ENCODE measurements around the gene PSORS1C1. TPM values are rescaled to one million over a fixed set of nuclear protein-coding genes. Genes with fewer than 3 reads are reported as not detected.

Gene PSORS1C1
- total and polyA plus RNA-seq, 4 experiments from 2014 or later: 0.60 TPM; not detected in 3

DNA sequence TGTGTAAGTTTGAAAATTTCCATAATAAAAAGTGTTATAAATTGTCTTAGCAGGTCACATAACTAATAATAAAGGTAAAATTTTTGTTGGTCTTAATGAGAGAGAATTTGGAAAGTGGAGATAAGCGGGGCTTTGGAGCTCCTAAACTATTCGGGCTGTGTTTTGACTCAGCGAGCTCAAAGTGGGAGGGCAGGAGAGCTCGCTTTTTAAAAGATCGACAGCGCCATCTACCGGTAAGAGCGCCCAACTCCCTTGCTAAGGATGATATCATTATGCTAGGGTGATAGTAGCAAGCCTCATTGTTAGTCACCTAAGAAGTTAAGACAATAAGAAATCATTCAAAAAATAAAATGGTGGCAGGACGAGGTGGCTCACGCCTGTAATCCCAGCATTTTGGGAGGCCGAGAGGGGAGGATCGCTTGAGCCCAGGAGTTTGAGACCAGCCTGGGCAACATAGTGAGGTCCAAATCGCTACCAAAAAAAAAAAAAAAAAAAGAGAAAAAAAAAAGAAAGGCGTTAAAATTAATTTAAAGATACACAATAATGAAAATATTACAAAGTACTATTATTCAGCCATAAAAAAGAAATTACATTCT, 27.0 kb upstream of the PSORS1C1 start:
- Mint-ChIP-seq H3K4me1 (peaks cover 11 to 24% (median 18%) of the 10 kb centered on the region in 4 donors), H3K27ac (peak overlapping the region in 4 of 7 donors; percentile 32 to 58 (median 44)), H3K36me3 (no peaks in the 10 kb centered on the region), H3K27me3 (peaks cover 0 to 4% of the 10 kb centered on the region in 2 donors), H3K4me3 (peak overlapping the region in 1 of 8 donors; percentile 44), H3K9me3 (no peaks in the 10 kb centered on the region)
- Histone ChIP-seq H3K27me3 (ENCODE audit: insufficient read depth, low read length) (no peaks in the 10 kb centered on the region), H3K4me3 (ENCODE audit: low read length in 2 of 2) (no peak overlapping the region), H3K4me1 (ENCODE audit: insufficient read depth, low read length) (peaks cover 16% of the 10 kb centered on the region), H3K36me3 (ENCODE audit: insufficient read depth, low read length) (no peaks in the 10 kb centered on the region), H3K9me3 (ENCODE audit: control insufficient read depth in 1 of 2, low read length in 2 of 2) (no peaks in the 10 kb centered on the region), H3K27ac (ENCODE audit: low read depth, low read length) (no peak overlapping the region)
- intact Hi-C loops (cut with micrococcal nuclease): loop anchor here (1.0 to 10.0 kb wide), 9 partner anchors 18 to 633 kb away; partner anchors contain the start of genes IER3 and PSORS1C1
- ChIA-PET POLR2A (ENCODE audit: partially characterized antibody) (interaction anchor here (0.6 to 1.8 kb wide), 6 partner anchors 26 to 365 kb away, joined by 3 to 5 read pairs (median 4); partner anchors contain the start of genes PSORS1C1 and VARS2), CTCF (ENCODE audit: partially characterized antibody) (interaction anchor here (0.6 to 7.3 kb wide), 49 partner anchors 9 to 555 kb away, joined by 3 to 62 read pairs (median 5); partner anchors contain the start of genes C6orf15, CDSN, IER3 and PSORS1C1)
- DNase-seq: peak; percentile 75 to 86 (median 82)

DNA sequence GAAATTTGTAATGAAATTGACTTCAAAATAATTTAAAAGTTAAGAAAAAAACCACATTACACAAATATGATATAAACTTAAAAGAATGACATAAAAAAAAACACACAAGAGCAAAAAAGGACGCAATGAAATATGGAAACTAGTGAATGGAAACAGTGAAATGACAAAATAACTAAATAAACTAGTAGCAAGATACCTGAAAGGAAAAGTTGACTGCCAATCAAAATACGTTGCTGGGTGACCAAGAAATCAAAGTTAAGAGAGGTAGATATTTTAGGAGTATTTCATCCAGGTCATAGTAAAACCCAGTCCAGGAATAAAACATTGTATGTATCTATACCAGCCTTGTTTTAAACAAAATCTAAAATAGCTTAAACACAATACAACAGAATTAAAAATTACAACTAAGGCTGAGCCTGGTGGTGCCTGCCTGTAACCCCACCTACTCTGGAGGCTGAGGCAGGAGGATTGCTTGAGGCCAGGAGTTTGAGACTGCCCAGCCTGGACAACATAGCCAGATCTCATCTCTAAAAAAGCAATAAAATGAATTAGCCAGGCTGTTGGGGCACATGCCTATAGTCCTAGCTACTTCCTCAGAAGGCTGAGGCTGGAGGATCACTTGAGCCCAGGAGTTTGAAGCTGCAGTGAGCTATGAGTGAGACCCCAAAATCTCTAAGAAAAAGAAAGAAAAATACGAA, 24.2 kb upstream of the PSORS1C1 start:
- Mint-ChIP-seq H3K27me3 (peaks cover 0 to 4% of the 10 kb centered on the region in 2 donors), H3K27ac (peak overlapping the region in 2 of 7 donors; percentile 22 to 64), H3K4me1 (peaks cover 27 to 45% (median 36%) of the 10 kb centered on the region in 4 donors), H3K9me3 (no peaks in the 10 kb centered on the region), H3K4me3 (no peak overlapping the region), H3K36me3 (no peaks in the 10 kb centered on the region)
- Histone ChIP-seq H3K27ac (ENCODE audit: low read depth, low read length) (no peak overlapping the region), H3K27me3 (ENCODE audit: insufficient read depth, low read length) (no peaks in the 10 kb centered on the region), H3K36me3 (ENCODE audit: insufficient read depth, low read length) (no peaks in the 10 kb centered on the region), H3K9me3 (ENCODE audit: control insufficient read depth in 1 of 2, low read length in 2 of 2) (no peaks in the 10 kb centered on the region), H3K4me3 (ENCODE audit: low read length in 2 of 2) (no peak overlapping the region), H3K4me1 (ENCODE audit: insufficient read depth, low read length) (peaks cover 40% of the 10 kb centered on the region)
- intact Hi-C loops (cut with micrococcal nuclease): no loop called here
- CTCF ChIA-PET (ENCODE audit: partially characterized antibody): interaction anchor here (1.1 to 2.9 kb wide), 7 partner anchors 11 to 359 kb away, joined by 3 to 20 read pairs (median 4); partner anchors contain the start of gene PSORS1C1
- POLR2A ChIA-PET (ENCODE audit: partially characterized antibody): interaction anchor here (1.1 to 1.2 kb wide), 2 partner anchors 10 to 24 kb away, joined by 3 read pairs; partner anchors contain the start of gene PSORS1C1
- no peak for DNase-seq

DNA sequence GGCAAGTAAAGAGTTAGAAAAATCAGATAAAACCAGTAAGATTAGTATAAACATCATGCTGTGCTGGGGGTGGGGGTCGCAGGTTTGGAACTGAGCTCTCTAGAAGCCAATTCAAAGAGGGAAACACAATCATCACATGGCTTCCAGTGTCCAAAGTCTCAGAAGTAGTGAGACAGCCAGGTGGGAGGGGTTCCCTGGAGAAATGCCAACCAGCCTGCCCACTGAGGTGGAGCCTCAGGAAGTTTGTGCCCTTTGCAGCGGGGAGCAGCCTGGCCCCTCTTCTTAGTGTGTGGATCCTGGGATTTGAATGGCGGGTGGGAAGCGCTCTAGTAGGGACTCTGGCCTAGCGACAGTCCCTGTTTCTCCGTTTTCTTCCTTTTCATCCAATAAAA, 23.6 kb upstream of the PSORS1C1 start:
- POLR2A ChIA-PET (ENCODE audit: partially characterized antibody): interaction anchor here (1.1 kb wide), 1 partner anchor 11 kb away, joined by 3 read pairs; no protein-coding TSS in a partner anchor

DNA sequence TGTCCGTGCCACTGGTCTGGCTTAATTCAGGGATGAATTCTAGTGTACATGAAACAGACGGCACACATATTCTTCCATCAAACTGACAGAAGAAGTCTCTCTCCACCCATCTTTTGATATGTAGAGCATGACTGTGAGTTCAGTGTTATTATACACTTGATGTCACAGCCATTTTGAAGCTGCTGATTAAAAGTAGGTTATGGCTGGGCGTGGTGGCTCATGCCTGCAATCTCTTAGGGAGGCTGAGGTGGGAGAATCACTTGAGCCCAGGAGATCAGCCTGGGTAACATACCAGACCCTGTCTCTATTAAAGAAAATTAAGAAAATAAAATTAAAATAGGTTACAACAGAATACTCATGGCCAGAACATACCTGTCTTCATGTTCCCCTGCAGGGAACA, 22.9 kb upstream of the PSORS1C1 start:
- POLR2A ChIA-PET (ENCODE audit: partially characterized antibody): interaction anchor here (1.1 to 2.9 kb wide), 3 partner anchors 12 to 105 kb away, joined by 3 to 11 read pairs (median 3); partner anchors contain the start of gene PSORS1C1
- intact Hi-C loops (cut with micrococcal nuclease): no loop called here

More for the DNA sequence above, 23.6 kb upstream of the PSORS1C1 start:
- Mint-ChIP-seq H3K27me3 (peaks cover 0 to 4% of the 10 kb centered on the region in 2 donors), H3K9me3 (no peaks in the 10 kb centered on the region), H3K4me1 (peaks cover 30 to 50% (median 41%) of the 10 kb centered on the region in 4 donors), H3K36me3 (no peaks in the 10 kb centered on the region), H3K27ac (peak overlapping the region in 2 of 7 donors; percentile 36 to 59), H3K4me3 (no peak overlapping the region)
- Histone ChIP-seq H3K9me3 (ENCODE audit: control insufficient read depth in 1 of 2, low read length in 2 of 2) (no peaks in the 10 kb centered on the region), H3K4me3 (ENCODE audit: low read length in 2 of 2) (no peak overlapping the region), H3K27me3 (ENCODE audit: insufficient read depth, low read length) (no peaks in the 10 kb centered on the region), H3K4me1 (ENCODE audit: insufficient read depth, low read length) (peaks cover 46% of the 10 kb centered on the region), H3K27ac (ENCODE audit: low read depth, low read length) (no peak overlapping the region), H3K36me3 (ENCODE audit: insufficient read depth, low read length) (no peaks in the 10 kb centered on the region)
- CTCF ChIA-PET (ENCODE audit: partially characterized antibody): interaction anchor here (1.1 to 2.9 kb wide), 6 partner anchors 11 to 360 kb away, joined by 3 to 20 read pairs (median 4); partner anchors contain the start of gene PSORS1C1
- intact Hi-C loops (cut with micrococcal nuclease): no loop called here
- DNase-seq: no peak

DNA sequence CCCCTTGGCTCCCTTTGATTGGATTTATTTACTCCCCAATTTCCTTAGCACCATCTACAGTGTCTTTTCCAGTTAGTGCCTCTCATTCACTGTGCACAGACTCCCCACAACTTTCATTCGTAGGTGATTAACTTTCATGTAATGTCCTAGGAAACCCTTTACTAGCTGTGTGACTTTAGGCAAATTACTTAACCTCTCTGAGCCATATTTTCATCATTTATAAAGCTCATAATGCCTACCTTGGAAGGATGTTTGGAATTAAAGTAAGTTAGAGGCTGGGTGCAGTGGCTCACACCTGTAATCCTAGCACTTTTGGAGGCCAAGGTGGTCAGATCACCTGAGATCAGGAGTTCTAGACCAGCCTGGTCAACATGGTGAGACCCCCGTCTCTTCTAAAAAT, 22.4 kb upstream of the PSORS1C1 start:
- no peaks in the 10 kb centered on the region for H3K27me3 ChIP-seq (ENCODE audit: insufficient read depth, low read length)
- no peaks in the 10 kb centered on the region for H3K9me3 Mint-ChIP-seq
- H3K4me3 ChIP-seq (ENCODE audit: low read length in 2 of 2): no peak overlapping the region
- POLR2A ChIA-PET (ENCODE audit: partially characterized antibody): interaction anchor here (1.1 to 2.9 kb wide), 4 partner anchors 9 to 261 kb away, joined by 3 to 11 read pairs (median 3); partner anchors contain the start of gene PSORS1C1
- DNase-seq: no peak
- H3K4me1 Mint-ChIP-seq: peaks cover 36 to 58% (median 49%) of the 10 kb centered on the region in 4 donors
- no peaks in the 10 kb centered on the region for H3K9me3 ChIP-seq (ENCODE audit: control insufficient read depth in 1 of 2, low read length in 2 of 2)
- H3K36me3 ChIP-seq (ENCODE audit: insufficient read depth, low read length): no peaks in the 10 kb centered on the region
- H3K27me3 Mint-ChIP-seq: peaks cover 0 to 4% of the 10 kb centered on the region in 2 donors
- peaks cover 57% of the 10 kb centered on the region for H3K4me1 ChIP-seq (ENCODE audit: insufficient read depth, low read length)
- CTCF ChIA-PET (ENCODE audit: partially characterized antibody): interaction anchor here (2.4 to 3.3 kb wide), 2 partner anchors 13 to 24 kb away, joined by 15 to 38 read pairs; no protein-coding TSS in a partner anchor
- intact Hi-C loops (cut with micrococcal nuclease): no loop called here
- no peaks in the 10 kb centered on the region for H3K36me3 Mint-ChIP-seq
- H3K27ac Mint-ChIP-seq: peak overlapping the region in 3 of 7 donors; percentile 29 to 68 (median 34)
- H3K27ac ChIP-seq (ENCODE audit: low read depth, low read length): no peak overlapping the region
- no peak overlapping the region for H3K4me3 Mint-ChIP-seq

More for the DNA sequence above, 22.9 kb upstream of the PSORS1C1 start:
- Mint-ChIP-seq H3K9me3 (no peaks in the 10 kb centered on the region), H3K4me1 (peaks cover 36 to 57% (median 47%) of the 10 kb centered on the region in 4 donors), H3K27me3 (peaks cover 0 to 4% of the 10 kb centered on the region in 2 donors), H3K36me3 (no peaks in the 10 kb centered on the region), H3K4me3 (no peak overlapping the region), H3K27ac (peak overlapping the region in 1 of 7 donors; percentile 41)
- Histone ChIP-seq H3K27ac (ENCODE audit: low read depth, low read length) (no peak overlapping the region), H3K36me3 (ENCODE audit: insufficient read depth, low read length) (no peaks in the 10 kb centered on the region), H3K4me1 (ENCODE audit: insufficient read depth, low read length) (peaks cover 53% of the 10 kb centered on the region), H3K9me3 (ENCODE audit: control insufficient read depth in 1 of 2, low read length in 2 of 2) (no peaks in the 10 kb centered on the region), H3K27me3 (ENCODE audit: insufficient read depth, low read length) (no peaks in the 10 kb centered on the region), H3K4me3 (ENCODE audit: low read length in 2 of 2) (no peak overlapping the region)
- CTCF ChIA-PET (ENCODE audit: partially characterized antibody): interaction anchor here (1.4 to 3.3 kb wide), 3 partner anchors 12 to 35 kb away, joined by 4 to 38 read pairs (median 5); no protein-coding TSS in a partner anchor
- DNase-seq: no peak

DNA sequence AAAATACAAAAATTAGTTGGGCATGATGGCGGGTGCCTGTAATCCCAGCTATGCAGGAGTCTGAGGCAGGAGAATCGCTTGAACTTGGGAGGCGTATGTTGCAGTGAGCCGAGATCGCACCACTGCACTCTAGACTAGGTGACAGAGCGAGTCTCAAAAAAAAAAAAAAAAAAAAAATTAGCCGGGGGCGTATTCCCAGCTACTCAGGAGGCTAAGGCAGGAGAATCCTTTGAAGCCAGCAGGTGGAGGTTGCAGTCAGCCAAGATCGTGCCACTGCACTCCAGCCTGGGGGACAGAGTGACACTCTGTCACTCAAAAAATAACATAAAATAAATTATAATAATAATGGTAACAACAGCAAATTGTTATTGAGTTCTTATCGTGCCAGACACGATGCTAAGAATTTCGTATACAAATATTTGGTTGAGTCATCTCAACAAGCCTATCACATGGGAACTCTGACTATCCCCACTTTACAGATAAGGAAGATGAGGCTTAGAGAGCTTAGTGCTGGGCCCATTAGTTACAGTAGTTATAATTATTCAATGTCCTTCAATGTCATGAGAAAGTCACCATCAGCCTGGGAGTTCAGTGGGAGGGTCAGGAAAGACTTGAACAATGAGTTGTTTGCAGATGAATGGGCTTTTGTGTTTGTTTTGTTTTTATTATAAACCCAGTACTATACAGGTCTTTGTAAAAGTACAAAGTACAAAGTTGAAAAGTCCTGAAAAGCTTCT, 21.7 kb upstream of the PSORS1C1 start:
- Histone ChIP-seq H3K4me3 (ENCODE audit: low read length in 2 of 2) (no peak overlapping the region), H3K4me1 (ENCODE audit: insufficient read depth, low read length) (peaks cover 61% of the 10 kb centered on the region), H3K9me3 (ENCODE audit: control insufficient read depth in 1 of 2, low read length in 2 of 2) (no peaks in the 10 kb centered on the region), H3K27me3 (ENCODE audit: insufficient read depth, low read length) (no peaks in the 10 kb centered on the region), H3K27ac (ENCODE audit: low read depth, low read length) (no peak overlapping the region), H3K36me3 (ENCODE audit: insufficient read depth, low read length) (no peaks in the 10 kb centered on the region)
- Mint-ChIP-seq H3K27me3 (no peaks in the 10 kb centered on the region), H3K4me3 (peak overlapping the region in 2 of 8 donors; percentile 12 to 34), H3K36me3 (no peaks in the 10 kb centered on the region), H3K27ac (peak overlapping the region in 6 of 7 donors; percentile 29 to 76 (median 52)), H3K9me3 (no peaks in the 10 kb centered on the region), H3K4me1 (peaks cover 38 to 58% (median 50%) of the 10 kb centered on the region in 4 donors)
- ChIA-PET POLR2A (ENCODE audit: partially characterized antibody) (interaction anchor here (1.0 to 2.9 kb wide), 8 partner anchors 9 to 600 kb away, joined by 3 to 21 read pairs (median 7); partner anchors contain the start of genes PSORS1C1 and VARS2), CTCF (ENCODE audit: partially characterized antibody) (interaction anchor here (0.9 to 6.1 kb wide), 12 partner anchors 9 to 362 kb away, joined by 3 to 40 read pairs (median 8); partner anchors contain the start of genes C6orf15, PSORS1C1 and VARS2)
- intact Hi-C loops (cut with micrococcal nuclease): no loop called here
- no peak for DNase-seq
